Lung (tissue), 12 donors: Measurements from ENCODE around the gene GJD4. TPM values are rescaled to one million over a fixed set of nuclear protein-coding genes. Genes with fewer than 3 reads are reported as not detected.

Experiments used
- ATAC-seq: fragments of 200-7000 bp; cut with Tn5 transposase; one replicate; pipeline ENCODE4 v1.9.1; 2020; ENCODE audit warnings: moderate number of reproducible peaks; ENCODE audit not compliant: insufficient read depth, low FRiP score
- DNase-seq, 3 donors: peaks; one replicate each; pipeline ENCODE4 v3.0.0-alpha.2; 2013 to 2017
- H3K27ac ChIP-seq, 2 donors: one replicate each; pipeline ENCODE4 v1.5.1; 2013; ENCODE audit warnings: mild to moderate bottlenecking in 2 of 2, moderate library complexity in 2 of 2, control low read depth in 1 of 2, inconsistent platforms in 1 of 2, low read depth in 1 of 2, low read length in 1 of 2
- H3K27me3 ChIP-seq, 3 donors: one replicate each; pipeline ENCODE4 v1.5.1; 2013; ENCODE audit warnings: low read length in 2 of 3; ENCODE audit not compliant: control insufficient read depth in 3 of 3, insufficient read depth in 3 of 3
- H3K36me3 ChIP-seq, 4 donors: one replicate each; pipeline ENCODE4 v1.5.1; 2013; ENCODE audit warnings: low read length in 4 of 4, mild to moderate bottlenecking in 1 of 4, moderate library complexity in 1 of 4; ENCODE audit not compliant: control insufficient read depth in 4 of 4, insufficient read depth in 4 of 4
- H3K4me1 ChIP-seq, 5 donors: one replicate each; pipeline ENCODE4 v1.5.1; 2013; ENCODE audit warnings: low read length in 5 of 5, mild to moderate bottlenecking in 2 of 5, moderate library complexity in 1 of 5; ENCODE audit not compliant: control insufficient read depth in 5 of 5, insufficient read depth in 5 of 5
- H3K4me3 ChIP-seq: one replicate; pipeline ENCODE4 v1.5.1; 2013; ENCODE audit warnings: mild to moderate bottlenecking, control low read depth, moderate library complexity
- H3K9ac ChIP-seq, 2 donors: one replicate each; pipeline ENCODE4 v1.5.1; 2013; ENCODE audit warnings: low read length in 2 of 2, control low read depth in 1 of 2; ENCODE audit not compliant: insufficient read depth in 1 of 2
- H3K9me3 ChIP-seq, 4 donors: one replicate each; pipeline ENCODE4 v1.5.1; 2013; ENCODE audit warnings: low read length in 3 of 4, mild to moderate bottlenecking in 1 of 4, moderate library complexity in 1 of 4; ENCODE audit not compliant: control insufficient read depth in 4 of 4, insufficient read depth in 3 of 4
- WGBS, 2 donors: extraction: QIAGEN DNeasy Blood & Tissue Kit; methylation state at CpG; one replicate each; pipeline ENCODE4 v1.1.7; 2013; 5-methylcytosine and 5-hydroxymethylcytosine counted together
- polyA plus RNA-seq, 2 donors: library from polyadenylated mRNA; stranded (reverse); fragments of 200-250 nt; gene quantifications; one replicate each; pipeline ENCODE4 v1.2.1, GENCODE V29; 2013
- total RNA-seq, 2 donors: library from RNA; depleted of rRNA in 1 of 2; stranded (reverse); fragments of >200 nt in 1 of 2; gene quantifications; one replicate each; pipeline ENCODE4 v1.2.1, GENCODE V29; 2014 to 2021
- TF ChIP-seq, protein P1 (sequence below): IDR thresholded peaks from 2 replicates; pipeline ENCODE4 v1.5.1; 2012; ENCODE audit warnings: mild to moderate bottlenecking; ENCODE audit errors: control extremely low read depth, extremely low read depth
- donor health status: control.
- donor health status: control.
- donor health status: Bipolar disorder and iron deficiency.
- donor health status: healthy.
- donor health status: DM: yes; HTN: yes; CAD: no.

The GJD4 gene
- total and polyA plus RNA-seq, 4 donors = 0.07 TPM; not detected in 3

DNA sequence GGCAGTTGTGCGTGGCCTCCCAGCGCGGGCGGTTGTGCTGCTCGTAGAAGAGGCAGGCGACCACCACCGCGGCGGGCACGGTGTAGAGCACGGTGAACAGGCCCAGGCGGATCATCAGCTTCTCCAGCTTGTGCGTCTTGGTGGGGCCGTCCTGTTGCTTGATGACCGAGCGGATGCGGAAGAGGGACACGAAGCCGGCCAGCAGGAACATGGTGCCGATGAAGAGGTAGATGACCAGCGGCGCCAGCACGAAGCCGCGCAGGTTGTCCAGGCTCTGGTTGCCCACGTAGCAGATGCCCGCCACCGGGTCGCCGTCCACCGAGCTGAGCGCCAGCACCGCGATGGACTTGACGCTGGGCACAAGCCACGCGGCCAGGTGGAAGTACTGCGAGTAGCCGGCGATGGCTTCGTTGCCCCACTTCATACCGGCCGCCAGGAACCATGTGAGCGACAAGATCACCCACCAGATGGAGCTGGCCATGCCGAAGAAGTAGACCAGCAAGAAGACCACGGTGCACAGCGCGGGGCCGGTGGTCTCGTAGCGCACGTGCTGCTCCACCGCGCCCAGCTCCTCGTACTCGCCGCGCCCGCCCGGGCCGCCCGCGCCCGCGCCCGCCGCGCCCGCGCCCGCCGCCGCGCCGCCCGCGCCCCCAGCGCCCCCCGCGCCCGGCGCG lies 34.7 kb downstream of the GJD4 start:
- Histone ChIP-seq H3K4me3 (peak overlapping the region; percentile 57), H3K27ac (peak overlapping the region in 1 of 2 donors; percentile 85), H3K9ac (no peak overlapping the region), H3K27me3 (peaks cover 0 to 42% (median 32%) of the 10 kb centered on the region in 3 donors), H3K9me3 (peaks cover 0 to 5% (median 0%) of the 10 kb centered on the region in 4 donors), H3K36me3 (no peaks in the 10 kb centered on the region), H3K4me1 (peaks cover 0 to 34% (median 4%) of the 10 kb centered on the region in 5 donors)
- TF ChIP-seq, protein P1, sequence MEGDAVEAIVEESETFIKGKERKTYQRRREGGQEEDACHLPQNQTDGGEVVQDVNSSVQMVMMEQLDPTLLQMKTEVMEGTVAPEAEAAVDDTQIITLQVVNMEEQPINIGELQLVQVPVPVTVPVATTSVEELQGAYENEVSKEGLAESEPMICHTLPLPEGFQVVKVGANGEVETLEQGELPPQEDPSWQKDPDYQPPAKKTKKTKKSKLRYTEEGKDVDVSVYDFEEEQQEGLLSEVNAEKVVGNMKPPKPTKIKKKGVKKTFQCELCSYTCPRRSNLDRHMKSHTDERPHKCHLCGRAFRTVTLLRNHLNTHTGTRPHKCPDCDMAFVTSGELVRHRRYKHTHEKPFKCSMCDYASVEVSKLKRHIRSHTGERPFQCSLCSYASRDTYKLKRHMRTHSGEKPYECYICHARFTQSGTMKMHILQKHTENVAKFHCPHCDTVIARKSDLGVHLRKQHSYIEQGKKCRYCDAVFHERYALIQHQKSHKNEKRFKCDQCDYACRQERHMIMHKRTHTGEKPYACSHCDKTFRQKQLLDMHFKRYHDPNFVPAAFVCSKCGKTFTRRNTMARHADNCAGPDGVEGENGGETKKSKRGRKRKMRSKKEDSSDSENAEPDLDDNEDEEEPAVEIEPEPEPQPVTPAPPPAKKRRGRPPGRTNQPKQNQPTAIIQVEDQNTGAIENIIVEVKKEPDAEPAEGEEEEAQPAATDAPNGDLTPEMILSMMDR = no peak
- no peak for ATAC-seq
- peak; percentile 43 to 55 (median 46) for DNase-seq
- WGBS, 2 donors = 6 to 7% methylated on average over 44 to 83 of the region's 83 CpGs

DNA sequence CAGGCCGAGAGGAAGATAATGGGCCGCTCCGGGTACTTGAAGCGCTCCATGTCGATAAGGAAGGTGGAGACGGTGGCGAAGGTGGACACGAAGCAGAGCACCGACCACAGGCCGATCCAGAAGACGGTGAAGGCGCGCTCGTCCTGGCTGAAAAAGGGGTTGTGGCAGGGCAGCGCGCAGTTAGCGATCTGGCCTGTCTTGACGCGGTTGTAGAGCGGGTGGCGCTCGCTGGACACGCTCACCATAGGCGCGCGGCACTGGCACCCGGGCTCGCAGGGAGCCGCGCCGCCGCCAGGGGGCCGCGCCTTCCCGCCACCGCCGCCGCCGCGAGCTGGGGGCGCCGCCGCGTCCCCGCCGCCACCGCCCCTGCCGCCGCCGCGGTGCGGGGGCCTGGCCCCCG lies 35.3 kb downstream of the GJD4 start:
- Histone ChIP-seq H3K4me3 (peak overlapping the region; percentile 68), H3K36me3 (no peaks in the 10 kb centered on the region), H3K9me3 (peaks cover 0 to 5% (median 0%) of the 10 kb centered on the region in 4 donors), H3K4me1 (peaks cover 0 to 34% (median 4%) of the 10 kb centered on the region in 5 donors), H3K27me3 (peaks cover 0 to 47% (median 37%) of the 10 kb centered on the region in 3 donors), H3K9ac (no peak overlapping the region), H3K27ac (peak overlapping the region in 1 of 2 donors; percentile 85)
- DNase-seq (peak; percentile 56 to 74 (median 74)), ATAC-seq (peak; percentile 14)
- TF ChIP-seq, protein P1 = peak; percentile 22
- 0 to 1% methylated on average over 30 to 53 of the region's 53 CpGs for WGBS, 2 donors

DNA sequence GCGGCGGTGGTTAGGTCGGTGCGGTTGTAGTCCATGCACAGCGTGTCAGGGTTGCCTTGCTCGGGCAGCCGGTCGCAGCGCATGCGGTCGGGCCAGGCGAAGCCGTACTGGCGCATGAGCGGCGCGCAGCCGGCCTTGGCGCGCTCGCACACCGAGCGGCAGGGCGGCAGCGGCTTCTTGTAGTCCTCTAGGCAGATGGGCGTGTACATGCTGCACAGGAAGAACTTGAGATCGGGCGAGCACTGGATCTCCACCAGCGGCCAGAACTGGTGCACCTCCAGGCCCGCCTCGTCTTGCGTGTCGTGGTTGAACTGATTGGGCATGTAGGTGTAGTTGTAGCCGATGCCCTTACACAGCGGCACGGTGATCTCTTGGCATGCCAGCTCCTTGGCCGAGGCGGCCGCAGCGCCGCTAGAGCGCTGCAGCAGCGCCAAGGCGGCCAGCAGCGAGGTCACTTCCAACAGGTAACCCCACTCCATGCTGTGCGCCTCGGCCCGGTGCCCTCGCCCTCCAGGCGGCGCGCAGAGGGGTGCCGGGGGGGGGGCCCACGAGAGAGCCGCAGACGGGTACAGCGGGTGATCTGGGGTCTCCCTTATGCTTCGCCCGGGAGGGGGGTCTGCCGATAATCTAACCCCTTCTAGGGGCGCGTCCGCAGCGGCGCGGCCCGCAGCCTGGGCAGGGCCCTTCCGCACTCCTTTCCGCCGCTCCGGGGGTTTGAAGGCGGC lies 36.0 kb downstream of the GJD4 start:
- no peaks in the 10 kb centered on the region for H3K36me3 ChIP-seq
- peaks cover 0 to 34% (median 4%) of the 10 kb centered on the region in 5 donors for H3K4me1 ChIP-seq
- H3K27ac ChIP-seq = peak overlapping the region; percentile 89 to 95
- TF ChIP-seq, protein P1 = no peak
- 0 to 1% methylated on average over 65 to 72 of the region's 72 CpGs for WGBS, 2 donors
- peak overlapping the region; percentile 43 for H3K4me3 ChIP-seq
- H3K27me3 ChIP-seq = peaks cover 0 to 42% (median 37%) of the 10 kb centered on the region in 3 donors
- DNase-seq (peak; percentile 75 to 84 (median 81)), ATAC-seq (peak; percentile 10)
- H3K9ac ChIP-seq = no peak overlapping the region
- H3K9me3 ChIP-seq = peaks cover 0 to 5% (median 0%) of the 10 kb centered on the region in 4 donors
